Epidermal melanocyte (primary cell): ENCODE results near the gene R3HDML.

ENCODE experiments used
- DNase-seq: peaks from one replicate; pipeline ENCODE4 v3.0.0; 2011; ENCODE audit warnings: low spot score; ENCODE audit not compliant: insufficient read length

Gene R3HDML

GRCh38 chr20:44398335-44398734 is 61.5 kb downstream of the R3HDML start:
- no peak for DNase-seq

- DNase-seq = no peak
Measured at GRCh38 chr20:44399446-44399845, 62.6 kb downstream of the R3HDML start.

- no peak for DNase-seq
Measured at GRCh38 chr20:44400671-44400969, 63.8 kb downstream of the R3HDML start.
